Thoracic aorta (tissue), 2 donors: ENCODE measurements around the gene NEGR1. TPM values are rescaled to one million over a fixed set of nuclear protein-coding genes. Genes with fewer than 3 reads are reported as not detected.

Experiments used
- ATAC-seq: fragments of 150-250 bp; one replicate; pipeline ENCODE4 v1.8.0; 2017; ENCODE audit warnings: low read depth; ENCODE audit not compliant: insufficient number of reproducible peaks, low FRiP score
- DNase-seq: peaks from one replicate; pipeline ENCODE4 v3.0.0-alpha.2; 2020; ENCODE audit warnings: low spot score
- H3K27ac ChIP-seq, 2 donors: fragments of 200-600 bp; sonication (generic); 1 replicate in 1 of 2; 2 replicates in 1 of 2; pipeline ENCODE4 v1.5.1; 2016; ENCODE audit warnings: mild to moderate bottlenecking in 2 of 2, moderate library complexity in 2 of 2
- H3K27me3 ChIP-seq: fragments of 200-600 bp; sonication (generic); replicated peaks from 2 replicates; pipeline ENCODE4 v1.6.0; 2016; ENCODE audit warnings: mild to moderate bottlenecking; ENCODE audit not compliant: insufficient read depth
- H3K36me3 ChIP-seq: fragments of 200-600 bp; sonication (generic); one replicate; pipeline ENCODE4 v1.5.1; 2016
- H3K4me1 ChIP-seq, 2 donors: fragments of 200-600 bp; sonication (generic); 1 replicate in 1 of 2; 2 replicates in 1 of 2; pipeline versions ENCODE4 v1.5.1 to v1.6.0; 2016; ENCODE audit warnings: low read depth in 2 of 2, mild to moderate bottlenecking in 1 of 2; ENCODE audit not compliant: control insufficient read depth in 1 of 2
- H3K4me3 ChIP-seq: fragments of 200-600 bp; sonication (generic); 2 replicates; pipeline ENCODE4 v1.5.1; 2016; ENCODE audit warnings: mild to moderate bottlenecking
- H3K9me3 ChIP-seq: fragments of 200-600 bp; sonication (generic); 2 replicates; pipeline ENCODE4 v1.5.1; 2016
- total RNA-seq, 2 donors: library from RNA; depleted of rRNA; stranded (reverse); fragments of >200 nt; gene quantifications; one replicate each; pipeline versions ENCODE4 v1.1.0 to v1.2.3, GENCODE V29; 2016
- TF ChIP-seq, protein P1 (sequence below): fragments of 200-600 bp; sonication (generic); IDR thresholded peaks from one replicate; pipeline ENCODE4 v1.5.1; 2019; ENCODE audit warnings: antibody characterized with exemption

NEGR1 gene
- total RNA-seq, 2 donors from 2014 or later: 10.4 to 14.4 TPM

GRCh38 chr1:72280131-72280530, 2.2 kb downstream of the NEGR1 start:
- H3K27ac ChIP-seq: no peak overlapping the region
- no peak for DNase-seq
- no peaks in the 10 kb centered on the region for H3K27me3 ChIP-seq
- no peak for ATAC-seq
- H3K4me3 ChIP-seq: no peak overlapping the region
- TF ChIP-seq, protein P1, sequence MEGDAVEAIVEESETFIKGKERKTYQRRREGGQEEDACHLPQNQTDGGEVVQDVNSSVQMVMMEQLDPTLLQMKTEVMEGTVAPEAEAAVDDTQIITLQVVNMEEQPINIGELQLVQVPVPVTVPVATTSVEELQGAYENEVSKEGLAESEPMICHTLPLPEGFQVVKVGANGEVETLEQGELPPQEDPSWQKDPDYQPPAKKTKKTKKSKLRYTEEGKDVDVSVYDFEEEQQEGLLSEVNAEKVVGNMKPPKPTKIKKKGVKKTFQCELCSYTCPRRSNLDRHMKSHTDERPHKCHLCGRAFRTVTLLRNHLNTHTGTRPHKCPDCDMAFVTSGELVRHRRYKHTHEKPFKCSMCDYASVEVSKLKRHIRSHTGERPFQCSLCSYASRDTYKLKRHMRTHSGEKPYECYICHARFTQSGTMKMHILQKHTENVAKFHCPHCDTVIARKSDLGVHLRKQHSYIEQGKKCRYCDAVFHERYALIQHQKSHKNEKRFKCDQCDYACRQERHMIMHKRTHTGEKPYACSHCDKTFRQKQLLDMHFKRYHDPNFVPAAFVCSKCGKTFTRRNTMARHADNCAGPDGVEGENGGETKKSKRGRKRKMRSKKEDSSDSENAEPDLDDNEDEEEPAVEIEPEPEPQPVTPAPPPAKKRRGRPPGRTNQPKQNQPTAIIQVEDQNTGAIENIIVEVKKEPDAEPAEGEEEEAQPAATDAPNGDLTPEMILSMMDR: no peak
- H3K4me1 ChIP-seq: peaks cover 0 to 15% of the 10 kb centered on the region in 2 donors
- H3K36me3 ChIP-seq: no peaks in the 10 kb centered on the region
- no peaks in the 10 kb centered on the region for H3K9me3 ChIP-seq

- H3K9me3 ChIP-seq: no peaks in the 10 kb centered on the region
- H3K4me1 ChIP-seq: peaks cover 0 to 13% of the 10 kb centered on the region in 2 donors
- H3K4me3 ChIP-seq: no peak overlapping the region
- H3K27ac ChIP-seq: no peak overlapping the region
- DNase-seq: no peak
- TF ChIP-seq, protein P1: no peak
- ATAC-seq: no peak
- no peaks in the 10 kb centered on the region for H3K36me3 ChIP-seq
- no peaks in the 10 kb centered on the region for H3K27me3 ChIP-seq
Measured at GRCh38 chr1:72278461-72278860, 3.9 kb downstream of the NEGR1 start.

- TF ChIP-seq, protein P1: no peak
- H3K27me3 ChIP-seq: no peaks in the 10 kb centered on the region
- H3K4me3 ChIP-seq: no peak overlapping the region
- DNase-seq (no peak), ATAC-seq (no peak)
- H3K36me3 ChIP-seq: no peaks in the 10 kb centered on the region
- no peaks in the 10 kb centered on the region for H3K4me1 ChIP-seq
- H3K9me3 ChIP-seq: no peaks in the 10 kb centered on the region
- H3K27ac ChIP-seq: no peak overlapping the region
Measured at GRCh38 chr1:72271555-72272085, 10.7 kb downstream of the NEGR1 start.

DNA sequence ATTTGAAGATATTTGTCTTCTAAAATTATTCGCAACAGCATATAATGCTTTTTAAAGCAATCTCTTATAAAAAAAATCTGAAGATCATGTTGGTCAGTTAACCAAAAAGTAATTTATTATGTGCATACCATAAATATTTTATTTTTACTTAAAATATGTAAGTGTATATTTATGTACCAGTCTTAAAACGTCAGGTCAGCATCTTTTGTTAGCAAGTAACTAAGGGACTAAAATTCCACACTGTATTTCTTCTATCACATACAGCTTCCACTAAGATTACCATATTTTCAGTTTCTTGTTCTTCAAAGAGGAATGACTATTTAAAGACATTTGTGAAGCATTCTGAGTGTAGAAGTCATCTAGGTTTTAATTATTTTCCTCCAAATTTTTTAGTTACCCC, 19.6 kb downstream of the NEGR1 start:
- DNase-seq: no peak
- H3K36me3 ChIP-seq: no peaks in the 10 kb centered on the region
- H3K9me3 ChIP-seq: no peaks in the 10 kb centered on the region
- no peak overlapping the region for H3K4me3 ChIP-seq
- H3K4me1 ChIP-seq: no peaks in the 10 kb centered on the region
- H3K27me3 ChIP-seq: no peaks in the 10 kb centered on the region
- TF ChIP-seq, protein P1: no peak
- ATAC-seq: no peak
- no peak overlapping the region for H3K27ac ChIP-seq

GRCh38 chr1:72253132-72253531, 29.2 kb downstream of the NEGR1 start:
- Histone ChIP-seq H3K27ac (no peak overlapping the region), H3K9me3 (no peaks in the 10 kb centered on the region), H3K27me3 (no peaks in the 10 kb centered on the region), H3K36me3 (no peaks in the 10 kb centered on the region), H3K4me1 (no peaks in the 10 kb centered on the region), H3K4me3 (no peak overlapping the region)
- TF ChIP-seq, protein P1: no peak
- no peak for DNase-seq
- no peak for ATAC-seq
